KMS-11 (cell line): ENCODE results near the gene ZNF423.

Experiments
- H2AFZ ChIP-seq: fragments of 200-600 bp; sonication (generic); 2 replicates; pipeline ENCODE4 v1.6.1; 2016; ENCODE audit warnings: antibody characterized with exemption, mixed run types, low read depth
- H3K27ac ChIP-seq: fragments of 200-600 bp; sonication (generic); 2 replicates; pipeline ENCODE4 v1.6.1; 2016; ENCODE audit warnings: mild to moderate bottlenecking, mixed run types
- H3K27me3 ChIP-seq: fragments of 200-600 bp; sonication (generic); 2 replicates; pipeline ENCODE4 v1.6.1; 2017; ENCODE audit warnings: mild to moderate bottlenecking, low read depth, mixed run types, moderate library complexity; ENCODE audit not compliant: insufficient read depth
- H3K36me3 ChIP-seq: fragments of 200-600 bp; sonication (generic); 2 replicates; pipeline ENCODE4 v1.6.1; 2017; ENCODE audit warnings: mild to moderate bottlenecking, mixed run types; ENCODE audit not compliant: insufficient read depth
- H3K4me1 ChIP-seq: fragments of 200-600 bp; sonication (generic); 2 replicates; pipeline ENCODE4 v1.6.1; 2016; ENCODE audit warnings: mild to moderate bottlenecking, low read depth, mixed run types; ENCODE audit not compliant: poor library complexity, severe bottlenecking
- H3K4me2 ChIP-seq: fragments of 200-600 bp; sonication (generic); 2 replicates; pipeline ENCODE4 v1.7.0; 2016; ENCODE audit warnings: mild to moderate bottlenecking, mixed run types
- H3K4me3 ChIP-seq: fragments of 200-600 bp; sonication (generic); IDR thresholded peaks from 2 replicates; pipeline ENCODE4 v1.6.1; 2017; ENCODE audit warnings: low read depth, low read length, mixed read lengths; ENCODE audit not compliant: insufficient read depth
- H3K79me2 ChIP-seq: fragments of 200-600 bp; sonication (generic); 2 replicates; pipeline ENCODE4 v1.6.1; 2016; ENCODE audit warnings: low read depth, mixed run types; ENCODE audit not compliant: insufficient read depth
- H3K9ac ChIP-seq: fragments of 200-600 bp; sonication (generic); 2 replicates; pipeline ENCODE4 v1.6.1; 2016; ENCODE audit warnings: mild to moderate bottlenecking, mixed run types
- H4K20me1 ChIP-seq: fragments of 200-600 bp; sonication (generic); 2 replicates; pipeline ENCODE4 v1.6.1; 2016; ENCODE audit warnings: mild to moderate bottlenecking, mixed run types; ENCODE audit not compliant: insufficient read depth
- TF ChIP-seq, protein P1 (sequence below): fragments of 200-600 bp; sonication (generic); conservative IDR thresholded peaks from 2 replicates; pipeline ENCODE4 v1.6.1; 2017; ENCODE audit warnings: low read depth, mild to moderate bottlenecking, antibody characterized with exemption, low read length, moderate library complexity, mixed read lengths

ZNF423 gene

GRCh38 chr16:49854796-49855203 lies 1.1 kb downstream of the ZNF423 start:
- Histone ChIP-seq H3K27me3 (peaks cover 15% of the 10 kb centered on the region; the same call in 1 of the 2 replicates), H3K27ac (no peak overlapping the region)
- TF ChIP-seq, protein P1, sequence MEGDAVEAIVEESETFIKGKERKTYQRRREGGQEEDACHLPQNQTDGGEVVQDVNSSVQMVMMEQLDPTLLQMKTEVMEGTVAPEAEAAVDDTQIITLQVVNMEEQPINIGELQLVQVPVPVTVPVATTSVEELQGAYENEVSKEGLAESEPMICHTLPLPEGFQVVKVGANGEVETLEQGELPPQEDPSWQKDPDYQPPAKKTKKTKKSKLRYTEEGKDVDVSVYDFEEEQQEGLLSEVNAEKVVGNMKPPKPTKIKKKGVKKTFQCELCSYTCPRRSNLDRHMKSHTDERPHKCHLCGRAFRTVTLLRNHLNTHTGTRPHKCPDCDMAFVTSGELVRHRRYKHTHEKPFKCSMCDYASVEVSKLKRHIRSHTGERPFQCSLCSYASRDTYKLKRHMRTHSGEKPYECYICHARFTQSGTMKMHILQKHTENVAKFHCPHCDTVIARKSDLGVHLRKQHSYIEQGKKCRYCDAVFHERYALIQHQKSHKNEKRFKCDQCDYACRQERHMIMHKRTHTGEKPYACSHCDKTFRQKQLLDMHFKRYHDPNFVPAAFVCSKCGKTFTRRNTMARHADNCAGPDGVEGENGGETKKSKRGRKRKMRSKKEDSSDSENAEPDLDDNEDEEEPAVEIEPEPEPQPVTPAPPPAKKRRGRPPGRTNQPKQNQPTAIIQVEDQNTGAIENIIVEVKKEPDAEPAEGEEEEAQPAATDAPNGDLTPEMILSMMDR: no peak

GRCh38 chr16:49854188-49854795 lies 1.6 kb downstream of the ZNF423 start:
- H3K4me3 ChIP-seq: no peak overlapping the region

More at GRCh38 chr16:49854796-49855203, 1.1 kb downstream of the ZNF423 start:
- Histone ChIP-seq H2AFZ (peak overlapping the region; percentile 61), H3K4me1 (peaks cover 4% of the 10 kb centered on the region), H3K4me2 (peak overlapping the region; percentile 42; the same call in 1 of the 2 replicates), H3K9ac (no peak overlapping the region; the same call in 1 of the 2 replicates), H4K20me1 (no peaks in the 10 kb centered on the region), H3K4me3 (no peak overlapping the region), H3K79me2 (no peaks in the 10 kb centered on the region), H3K36me3 (no peaks in the 10 kb centered on the region)

DNA sequence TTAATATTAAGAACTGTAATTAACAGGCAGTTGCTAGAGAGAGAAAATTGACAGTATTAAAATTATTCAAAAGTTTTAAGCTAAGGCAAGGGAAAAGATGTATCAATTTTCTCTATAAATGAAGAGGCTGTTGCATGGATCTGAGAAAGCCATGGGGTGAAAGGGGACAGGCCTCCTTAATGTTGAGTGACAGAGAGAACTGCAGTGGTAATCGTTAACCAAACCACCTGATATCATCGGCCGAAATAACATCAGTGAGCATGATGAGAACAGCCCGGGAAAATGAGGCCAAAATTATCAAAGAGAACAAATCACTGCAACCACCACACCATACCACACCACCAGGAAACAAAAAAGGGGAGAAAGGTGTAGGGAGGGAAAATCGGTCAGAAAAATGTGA lies 3.6 kb downstream of the ZNF423 start:
- Histone ChIP-seq H3K36me3 (no peaks in the 10 kb centered on the region), H3K27ac (no peak overlapping the region), H2AFZ (no peak overlapping the region), H3K9ac (no peak overlapping the region), H3K4me2 (no peak overlapping the region), H3K79me2 (no peaks in the 10 kb centered on the region), H3K4me1 (no peaks in the 10 kb centered on the region), H4K20me1 (no peaks in the 10 kb centered on the region), H3K4me3 (no peak overlapping the region), H3K27me3 (peaks cover 5% of the 10 kb centered on the region; the same call in 1 of the 2 replicates)
- TF ChIP-seq, protein P1: no peak

More at GRCh38 chr16:49854188-49854795, 1.6 kb downstream of the ZNF423 start:
- TF ChIP-seq, protein P1: no peak
- Histone ChIP-seq H3K9ac (no peak overlapping the region; the same call in 1 of the 2 replicates), H4K20me1 (no peaks in the 10 kb centered on the region), H3K79me2 (no peaks in the 10 kb centered on the region), H3K4me1 (peaks cover 4% of the 10 kb centered on the region), H3K27ac (no peak overlapping the region), H2AFZ (peak overlapping the region; percentile 61; the same call in 1 of the 2 replicates), H3K36me3 (no peaks in the 10 kb centered on the region), H3K27me3 (peaks cover 15% of the 10 kb centered on the region; the same call in 1 of the 2 replicates), H3K4me2 (peak overlapping the region; percentile 42; the same call in 1 of the 2 replicates)

GRCh38 chr16:49851468-49851787 lies 4.5 kb downstream of the ZNF423 start:
- Histone ChIP-seq H3K4me2 (no peak overlapping the region), H3K79me2 (no peaks in the 10 kb centered on the region), H3K9ac (no peak overlapping the region), H3K4me1 (no peaks in the 10 kb centered on the region), H3K4me3 (no peak overlapping the region), H3K36me3 (no peaks in the 10 kb centered on the region), H3K27me3 (peaks cover 5% of the 10 kb centered on the region; the same call in 1 of the 2 replicates), H2AFZ (no peak overlapping the region), H4K20me1 (no peaks in the 10 kb centered on the region), H3K27ac (no peak overlapping the region)
- TF ChIP-seq, protein P1: no peak
